Kidney glomerular epithelial cell (primary cell): ENCODE results near the gene MAP3K9.

ENCODE experiments used
- DNase-seq: peaks from one replicate; lab custom pipeline; 2025; lab: John Stamatoyannopoulos, UW

Gene MAP3K9

GRCh38 chr14:70821584-70822529 lies 12.5 kb upstream of the MAP3K9 start:
- DNase-seq: no peak

- DNase-seq: no peak
Observed at GRCh38 chr14:70816525-70816924, 7.2 kb upstream of the MAP3K9 start.

- no peak for DNase-seq
Observed at GRCh38 chr14:70814466-70814865, 5.2 kb upstream of the MAP3K9 start.

- DNase-seq: no peak
Observed at GRCh38 chr14:70812124-70812818, 3.0 kb upstream of the MAP3K9 start.

GRCh38 chr14:70811578-70811977 lies 2.3 kb upstream of the MAP3K9 start:
- DNase-seq: no peak

GRCh38 chr14:70811050-70811449 lies 1.7 kb upstream of the MAP3K9 start:
- DNase-seq: no peak

- no peak for DNase-seq
Observed at GRCh38 chr14:70810621-70811020, 1.3 kb upstream of the MAP3K9 start.

- DNase-seq: no peak
Observed at GRCh38 chr14:70808416-70809224, 693 bp downstream of the MAP3K9 start.

- DNase-seq: no peak
Observed at GRCh38 chr14:70807898-70808415, 1.4 kb downstream of the MAP3K9 start.

- no peak for DNase-seq
Observed at GRCh38 chr14:70804556-70805162, 4.7 kb downstream of the MAP3K9 start.

- DNase-seq: no peak
Observed at GRCh38 chr14:70803321-70804310, 5.7 kb downstream of the MAP3K9 start.

GRCh38 chr14:70802379-70802778 lies 6.9 kb downstream of the MAP3K9 start:
- no peak for DNase-seq

- DNase-seq: no peak
Observed at GRCh38 chr14:70801836-70802235, 7.5 kb downstream of the MAP3K9 start.

GRCh38 chr14:70796551-70796950 lies 12.8 kb downstream of the MAP3K9 start:
- no peak for DNase-seq

- DNase-seq: no peak
Observed at GRCh38 chr14:70794294-70794693, 15.0 kb downstream of the MAP3K9 start.

GRCh38 chr14:70793637-70794036 lies 15.7 kb downstream of the MAP3K9 start:
- DNase-seq: no peak

- DNase-seq: no peak
Observed at GRCh38 chr14:70792939-70793338, 16.4 kb downstream of the MAP3K9 start.

GRCh38 chr14:70791971-70792370 lies 17.3 kb downstream of the MAP3K9 start:
- no peak for DNase-seq

GRCh38 chr14:70789961-70790360 lies 19.4 kb downstream of the MAP3K9 start:
- DNase-seq: no peak

GRCh38 chr14:70789361-70789760 lies 20.0 kb downstream of the MAP3K9 start:
- no peak for DNase-seq
